WTC11 (cell line): ENCODE results near the gene MYF6. TPM values are rescaled to one million over a fixed set of nuclear protein-coding genes. Genes with fewer than 3 reads are reported as not detected.

Source experiments
- ATAC-seq: fragments of 200-7000 bp; cut with Tn5 transposase; 2 replicates; pipeline ENCODE4 v1.10.0; 2021; ENCODE audit warnings: mild to moderate bottlenecking, moderate library complexity
- CTCF ChIA-PET: fragments of 300-600 bp; sonication (Branson Sonifier 250); formaldehyde crosslinking; loops from one replicate; lab custom pipeline; 2021; ENCODE audit warnings: antibody characterized with exemption; lab: Charles Lee
- POLR2A ChIA-PET: fragments of 350-600 bp; sonication (Branson Sonifier 250); formaldehyde crosslinking; loops from one replicate; lab custom pipeline; 2021; ENCODE audit warnings: antibody characterized with exemption; lab: Charles Lee
- DNase-seq: peaks from one replicate; pipeline ENCODE4 v3.0.0; 2021; ENCODE audit warnings: low spot score
- H3K27ac Mint-ChIP-seq: 2 replicates; pipeline ENCODE4 v1.8.0; 2021; ENCODE audit warnings: mixed read lengths
- H3K27me3 Mint-ChIP-seq: 2 replicates; pipeline ENCODE4 v1.8.0; 2021; ENCODE audit warnings: low read depth, mild to moderate bottlenecking, moderate library complexity, mixed read lengths
- H3K36me3 Mint-ChIP-seq: 2 replicates; pipeline ENCODE4 v1.8.0; 2021; ENCODE audit warnings: mixed read lengths
- H3K4me1 Mint-ChIP-seq: 2 replicates; pipeline ENCODE4 v1.8.0; 2022; ENCODE audit warnings: mixed read lengths
- H3K4me3 Mint-ChIP-seq: 2 replicates; pipeline ENCODE4 v1.8.0; 2021; ENCODE audit warnings: mild to moderate bottlenecking, moderate library complexity, mixed read lengths
- H3K9me3 Mint-ChIP-seq: 2 replicates; pipeline ENCODE4 v1.8.0; 2021; ENCODE audit warnings: mixed read lengths
- FOXK1 ChIP-seq: sonication (generic); formaldehyde crosslinking; IDR thresholded peaks from 2 replicates; pipeline ENCODE4 v1.8.0; 2022; ENCODE audit warnings: mild to moderate bottlenecking, moderate library complexity, missing genetic modification reagents
- JAZF1 ChIP-seq: fragments of 250-450 bp; sonication (Bioruptor Pico); IDR thresholded peaks from 2 replicates; pipeline ENCODE4 v1.9.0; 2021; ENCODE audit warnings: moderate library complexity, mild to moderate bottlenecking, inconsistent platforms
- JUN ChIP-seq: sonication (generic); formaldehyde crosslinking; IDR thresholded peaks from 2 replicates; pipeline ENCODE4 v1.8.0; 2023; ENCODE audit warnings: mild to moderate bottlenecking, missing genetic modification reagents
- KAT7 ChIP-seq: sonication (generic); formaldehyde crosslinking; IDR thresholded peaks from 2 replicates; pipeline ENCODE4 v1.8.1; 2023; ENCODE audit warnings: missing genetic modification reagents, mild to moderate bottlenecking, borderline replicate concordance
- NFATC4 ChIP-seq: fragments of 250-450 bp; sonication (Bioruptor Pico); IDR thresholded peaks from 2 replicates; pipeline ENCODE4 v1.9.0; 2021; ENCODE audit warnings: mild to moderate bottlenecking
- NR3C1 ChIP-seq: sonication (generic); formaldehyde crosslinking; conservative IDR thresholded peaks from 2 replicates; pipeline ENCODE4 v1.8.1; 2023; ENCODE audit warnings: low read depth, mild to moderate bottlenecking, missing genetic modification reagents
- TEAD1 ChIP-seq: sonication (generic); formaldehyde crosslinking; IDR thresholded peaks from 2 replicates; pipeline ENCODE4 v1.8.0; 2022; ENCODE audit warnings: mild to moderate bottlenecking, missing genetic modification reagents
- TEAD4 ChIP-seq: sonication (generic); formaldehyde crosslinking; IDR thresholded peaks from 2 replicates; pipeline ENCODE4 v1.8.0; 2022; ENCODE audit warnings: mild to moderate bottlenecking, missing genetic modification reagents
- ZNF121 ChIP-seq: sonication (generic); formaldehyde crosslinking; IDR thresholded peaks from 2 replicates; pipeline ENCODE4 v1.8.0; 2023; ENCODE audit warnings: missing genetic modification reagents
- ZNF138 ChIP-seq: sonication (generic); formaldehyde crosslinking; conservative IDR thresholded peaks from 2 replicates; pipeline ENCODE4 v1.8.1; 2022; ENCODE audit warnings: mild to moderate bottlenecking, moderate library complexity, missing genetic modification reagents
- ZNF263 ChIP-seq: sonication (generic); formaldehyde crosslinking; IDR thresholded peaks from 2 replicates; pipeline ENCODE4 v1.8.1; 2022; ENCODE audit warnings: low read depth, mild to moderate bottlenecking, moderate library complexity, missing genetic modification reagents
- total RNA-seq: library from RNA; stranded (reverse); gene quantifications from 3 replicates; pipeline ENCODE4 v1.2.3, GENCODE V29; 2021
- TF ChIP-seq, protein P1 (sequence below): sonication (generic); formaldehyde crosslinking; IDR thresholded peaks from 2 replicates; pipeline ENCODE4 v1.8.0; 2022; ENCODE audit warnings: mild to moderate bottlenecking, missing genetic modification reagents
- TF ChIP-seq, protein P2 (sequence below): sonication (generic); formaldehyde crosslinking; IDR thresholded peaks from 2 replicates; pipeline ENCODE4 v1.8.0; 2022; ENCODE audit warnings: missing genetic modification reagents
- TF ChIP-seq, protein P3 (sequence below): sonication (generic); formaldehyde crosslinking; IDR thresholded peaks from 2 replicates; pipeline ENCODE4 v1.8.1; 2022; ENCODE audit warnings: low read depth, missing genetic modification reagents, borderline replicate concordance
- TF ChIP-seq, protein P4 (sequence below): fragments of 250-450 bp; sonication (Bioruptor Pico); conservative IDR thresholded peaks from 2 replicates; pipeline ENCODE4 v1.9.0; 2021; ENCODE audit warnings: mild to moderate bottlenecking
- TF ChIP-seq, protein P5 (sequence below): sonication (generic); formaldehyde crosslinking; IDR thresholded peaks from 2 replicates; pipeline ENCODE4 v1.8.1; 2023; ENCODE audit warnings: mild to moderate bottlenecking, missing genetic modification reagents, moderate library complexity
- TF ChIP-seq, protein P6 (sequence below): sonication (generic); formaldehyde crosslinking; conservative IDR thresholded peaks from 2 replicates; pipeline ENCODE4 v1.8.1; 2023; ENCODE audit warnings: mild to moderate bottlenecking, low read depth, missing genetic modification reagents, moderate library complexity
- TF ChIP-seq, protein P7 (sequence below): sonication (generic); formaldehyde crosslinking; IDR thresholded peaks from 2 replicates; pipeline ENCODE4 v1.8.1; 2023; ENCODE audit warnings: mild to moderate bottlenecking, missing genetic modification reagents

Gene MYF6
- total RNA-seq, 1 experiment from 2014 or later, result 0.15 TPM

DNA sequence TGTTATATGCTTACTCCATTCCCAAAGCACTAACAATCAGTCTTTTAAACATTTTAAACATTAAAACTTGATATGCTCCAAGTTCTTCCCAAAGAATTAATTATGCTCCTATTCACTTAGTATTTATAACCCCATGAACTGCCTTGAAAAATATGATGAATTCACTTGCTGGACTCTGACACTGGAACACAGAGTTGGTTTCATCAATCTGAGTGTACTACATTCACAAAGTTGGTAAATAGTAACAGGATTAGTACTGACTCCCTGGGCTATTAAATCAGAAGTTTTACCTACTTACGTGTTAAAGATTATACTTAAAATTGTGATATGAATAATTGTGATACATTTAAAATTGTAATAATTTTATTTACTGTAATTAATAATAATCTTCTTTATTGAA, 17.3 kb upstream of the MYF6 start (continued):
- no peak for TF ChIP-seq ZNF138
- TF ChIP-seq, protein P1, sequence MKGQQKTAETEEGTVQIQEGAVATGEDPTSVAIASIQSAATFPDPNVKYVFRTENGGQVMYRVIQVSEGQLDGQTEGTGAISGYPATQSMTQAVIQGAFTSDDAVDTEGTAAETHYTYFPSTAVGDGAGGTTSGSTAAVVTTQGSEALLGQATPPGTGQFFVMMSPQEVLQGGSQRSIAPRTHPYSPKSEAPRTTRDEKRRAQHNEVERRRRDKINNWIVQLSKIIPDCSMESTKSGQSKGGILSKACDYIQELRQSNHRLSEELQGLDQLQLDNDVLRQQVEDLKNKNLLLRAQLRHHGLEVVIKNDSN (CRISPR knock-in tag), result no peak
- TF ChIP-seq, protein P2, sequence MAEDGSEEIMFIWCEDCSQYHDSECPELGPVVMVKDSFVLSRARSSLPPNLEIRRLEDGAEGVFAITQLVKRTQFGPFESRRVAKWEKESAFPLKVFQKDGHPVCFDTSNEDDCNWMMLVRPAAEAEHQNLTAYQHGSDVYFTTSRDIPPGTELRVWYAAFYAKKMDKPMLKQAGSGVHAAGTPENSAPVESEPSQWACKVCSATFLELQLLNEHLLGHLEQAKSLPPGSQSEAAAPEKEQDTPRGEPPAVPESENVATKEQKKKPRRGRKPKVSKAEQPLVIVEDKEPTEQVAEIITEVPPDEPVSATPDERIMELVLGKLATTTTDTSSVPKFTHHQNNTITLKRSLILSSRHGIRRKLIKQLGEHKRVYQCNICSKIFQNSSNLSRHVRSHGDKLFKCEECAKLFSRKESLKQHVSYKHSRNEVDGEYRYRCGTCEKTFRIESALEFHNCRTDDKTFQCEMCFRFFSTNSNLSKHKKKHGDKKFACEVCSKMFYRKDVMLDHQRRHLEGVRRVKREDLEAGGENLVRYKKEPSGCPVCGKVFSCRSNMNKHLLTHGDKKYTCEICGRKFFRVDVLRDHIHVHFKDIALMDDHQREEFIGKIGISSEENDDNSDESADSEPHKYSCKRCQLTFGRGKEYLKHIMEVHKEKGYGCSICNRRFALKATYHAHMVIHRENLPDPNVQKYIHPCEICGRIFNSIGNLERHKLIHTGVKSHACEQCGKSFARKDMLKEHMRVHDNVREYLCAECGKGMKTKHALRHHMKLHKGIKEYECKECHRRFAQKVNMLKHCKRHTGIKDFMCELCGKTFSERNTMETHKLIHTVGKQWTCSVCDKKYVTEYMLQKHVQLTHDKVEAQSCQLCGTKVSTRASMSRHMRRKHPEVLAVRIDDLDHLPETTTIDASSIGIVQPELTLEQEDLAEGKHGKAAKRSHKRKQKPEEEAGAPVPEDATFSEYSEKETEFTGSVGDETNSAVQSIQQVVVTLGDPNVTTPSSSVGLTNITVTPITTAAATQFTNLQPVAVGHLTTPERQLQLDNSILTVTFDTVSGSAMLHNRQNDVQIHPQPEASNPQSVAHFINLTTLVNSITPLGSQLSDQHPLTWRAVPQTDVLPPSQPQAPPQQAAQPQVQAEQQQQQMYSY (CRISPR knock-in tag), result no peak
- TF ChIP-seq, protein P3, sequence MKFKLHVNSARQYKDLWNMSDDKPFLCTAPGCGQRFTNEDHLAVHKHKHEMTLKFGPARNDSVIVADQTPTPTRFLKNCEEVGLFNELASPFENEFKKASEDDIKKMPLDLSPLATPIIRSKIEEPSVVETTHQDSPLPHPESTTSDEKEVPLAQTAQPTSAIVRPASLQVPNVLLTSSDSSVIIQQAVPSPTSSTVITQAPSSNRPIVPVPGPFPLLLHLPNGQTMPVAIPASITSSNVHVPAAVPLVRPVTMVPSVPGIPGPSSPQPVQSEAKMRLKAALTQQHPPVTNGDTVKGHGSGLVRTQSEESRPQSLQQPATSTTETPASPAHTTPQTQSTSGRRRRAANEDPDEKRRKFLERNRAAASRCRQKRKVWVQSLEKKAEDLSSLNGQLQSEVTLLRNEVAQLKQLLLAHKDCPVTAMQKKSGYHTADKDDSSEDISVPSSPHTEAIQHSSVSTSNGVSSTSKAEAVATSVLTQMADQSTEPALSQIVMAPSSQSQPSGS (CRISPR knock-in tag), result no peak

DNA sequence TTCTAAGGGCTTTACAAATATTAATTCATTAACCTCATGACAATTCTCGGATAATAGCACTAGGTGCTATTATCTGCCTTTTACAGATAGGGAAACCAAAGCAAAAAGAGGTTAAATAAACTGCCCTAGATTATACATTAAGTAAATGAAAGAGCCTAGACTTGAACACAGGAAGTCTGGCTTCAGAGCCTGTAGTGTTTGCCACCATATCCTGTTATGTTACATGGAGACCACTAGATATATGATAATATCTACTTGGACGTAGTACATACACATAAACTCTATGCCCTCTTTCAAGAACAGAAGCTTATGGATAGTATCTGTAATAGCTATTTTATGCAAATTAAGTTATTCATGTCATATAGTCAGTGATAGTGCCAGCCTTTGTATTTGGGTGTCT, 16.9 kb upstream of the MYF6 start:
- peaks cover 7% of the 10 kb centered on the region for H3K9me3 Mint-ChIP-seq
- ChIA-PET POLR2A (no interaction called here), CTCF (interaction anchor here (1.5 kb wide), 1 partner anchor 20 kb away, joined by 3 read pairs; no protein-coding TSS in a partner anchor)
- DNase-seq (no peak), ATAC-seq (no peak)
- no peaks in the 10 kb centered on the region for H3K36me3 Mint-ChIP-seq
- no peak overlapping the region for H3K27ac Mint-ChIP-seq
- no peak overlapping the region for H3K4me3 Mint-ChIP-seq
- H3K4me1 Mint-ChIP-seq, result peaks cover 4% of the 10 kb centered on the region; the same call in 1 of the 2 replicates
- H3K27me3 Mint-ChIP-seq, result no peaks in the 10 kb centered on the region
- no peak for TF ChIP-seq JAZF1 (CRISPR knock-in tag)
- TF ChIP-seq ZNF121, result no peak
- no peak for TF ChIP-seq KAT7
- TF ChIP-seq, protein P4, sequence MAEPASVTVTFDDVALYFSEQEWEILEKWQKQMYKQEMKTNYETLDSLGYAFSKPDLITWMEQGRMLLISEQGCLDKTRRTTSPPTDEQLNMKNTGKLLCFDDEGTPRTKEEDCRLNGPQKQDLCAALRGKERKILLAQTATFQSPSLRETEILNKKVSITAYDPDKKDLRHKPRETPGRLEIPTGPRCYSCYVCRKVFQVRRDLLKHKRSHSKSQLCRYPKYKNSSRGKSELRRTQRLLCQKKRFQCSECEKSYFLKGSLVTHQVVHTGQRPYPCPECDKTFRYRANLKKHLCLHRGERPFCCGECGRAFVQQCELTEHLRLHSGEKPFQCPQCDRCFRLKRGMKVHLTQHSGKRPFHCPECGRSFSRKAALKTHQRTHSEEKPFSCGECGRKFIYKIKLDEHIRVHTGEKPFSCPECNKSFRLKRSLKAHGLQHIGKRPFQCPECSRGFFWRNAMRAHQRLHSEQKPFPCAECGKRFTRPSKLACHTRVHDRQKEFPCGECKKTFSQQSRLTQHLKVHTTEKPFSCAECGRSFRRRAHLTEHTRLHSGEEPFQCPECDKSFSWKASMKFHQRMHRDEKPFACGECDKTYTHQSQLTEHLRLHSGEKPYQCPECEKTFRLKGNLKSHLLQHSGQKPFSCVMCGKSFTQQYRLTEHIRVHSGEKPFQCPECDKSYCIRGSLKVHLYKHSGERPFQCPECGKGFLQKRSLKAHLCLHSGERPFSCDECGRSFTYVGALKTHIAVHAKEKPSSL (CRISPR knock-in tag), result no peak
- TF ChIP-seq, protein P5, sequence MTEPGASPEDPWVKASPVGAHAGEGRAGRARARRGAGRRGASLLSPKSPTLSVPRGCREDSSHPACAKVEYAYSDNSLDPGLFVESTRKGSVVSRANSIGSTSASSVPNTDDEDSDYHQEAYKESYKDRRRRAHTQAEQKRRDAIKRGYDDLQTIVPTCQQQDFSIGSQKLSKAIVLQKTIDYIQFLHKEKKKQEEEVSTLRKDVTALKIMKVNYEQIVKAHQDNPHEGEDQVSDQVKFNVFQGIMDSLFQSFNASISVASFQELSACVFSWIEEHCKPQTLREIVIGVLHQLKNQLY (CRISPR knock-in tag), result no peak
- TF ChIP-seq, protein P6, sequence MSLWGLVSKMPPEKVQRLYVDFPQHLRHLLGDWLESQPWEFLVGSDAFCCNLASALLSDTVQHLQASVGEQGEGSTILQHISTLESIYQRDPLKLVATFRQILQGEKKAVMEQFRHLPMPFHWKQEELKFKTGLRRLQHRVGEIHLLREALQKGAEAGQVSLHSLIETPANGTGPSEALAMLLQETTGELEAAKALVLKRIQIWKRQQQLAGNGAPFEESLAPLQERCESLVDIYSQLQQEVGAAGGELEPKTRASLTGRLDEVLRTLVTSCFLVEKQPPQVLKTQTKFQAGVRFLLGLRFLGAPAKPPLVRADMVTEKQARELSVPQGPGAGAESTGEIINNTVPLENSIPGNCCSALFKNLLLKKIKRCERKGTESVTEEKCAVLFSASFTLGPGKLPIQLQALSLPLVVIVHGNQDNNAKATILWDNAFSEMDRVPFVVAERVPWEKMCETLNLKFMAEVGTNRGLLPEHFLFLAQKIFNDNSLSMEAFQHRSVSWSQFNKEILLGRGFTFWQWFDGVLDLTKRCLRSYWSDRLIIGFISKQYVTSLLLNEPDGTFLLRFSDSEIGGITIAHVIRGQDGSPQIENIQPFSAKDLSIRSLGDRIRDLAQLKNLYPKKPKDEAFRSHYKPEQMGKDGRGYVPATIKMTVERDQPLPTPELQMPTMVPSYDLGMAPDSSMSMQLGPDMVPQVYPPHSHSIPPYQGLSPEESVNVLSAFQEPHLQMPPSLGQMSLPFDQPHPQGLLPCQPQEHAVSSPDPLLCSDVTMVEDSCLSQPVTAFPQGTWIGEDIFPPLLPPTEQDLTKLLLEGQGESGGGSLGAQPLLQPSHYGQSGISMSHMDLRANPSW (CRISPR knock-in tag), result no peak
- TF ChIP-seq FOXK1 (CRISPR knock-in tag), result no peak
- TF ChIP-seq, protein P7, sequence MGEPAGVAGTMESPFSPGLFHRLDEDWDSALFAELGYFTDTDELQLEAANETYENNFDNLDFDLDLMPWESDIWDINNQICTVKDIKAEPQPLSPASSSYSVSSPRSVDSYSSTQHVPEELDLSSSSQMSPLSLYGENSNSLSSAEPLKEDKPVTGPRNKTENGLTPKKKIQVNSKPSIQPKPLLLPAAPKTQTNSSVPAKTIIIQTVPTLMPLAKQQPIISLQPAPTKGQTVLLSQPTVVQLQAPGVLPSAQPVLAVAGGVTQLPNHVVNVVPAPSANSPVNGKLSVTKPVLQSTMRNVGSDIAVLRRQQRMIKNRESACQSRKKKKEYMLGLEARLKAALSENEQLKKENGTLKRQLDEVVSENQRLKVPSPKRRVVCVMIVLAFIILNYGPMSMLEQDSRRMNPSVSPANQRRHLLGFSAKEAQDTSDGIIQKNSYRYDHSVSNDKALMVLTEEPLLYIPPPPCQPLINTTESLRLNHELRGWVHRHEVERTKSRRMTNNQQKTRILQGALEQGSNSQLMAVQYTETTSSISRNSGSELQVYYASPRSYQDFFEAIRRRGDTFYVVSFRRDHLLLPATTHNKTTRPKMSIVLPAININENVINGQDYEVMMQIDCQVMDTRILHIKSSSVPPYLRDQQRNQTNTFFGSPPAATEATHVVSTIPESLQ (CRISPR knock-in tag), result no peak
- TF ChIP-seq TEAD1 (CRISPR knock-in tag), result no peak
- no peak for TF ChIP-seq NFATC4 (CRISPR knock-in tag)
- TF ChIP-seq, protein P3 (CRISPR knock-in tag), result no peak
- TF ChIP-seq JUN (CRISPR knock-in tag), result no peak
- no peak for TF ChIP-seq ZNF263 (CRISPR knock-in tag)
- TF ChIP-seq NR3C1, result no peak
- no peak for TF ChIP-seq TEAD4 (CRISPR knock-in tag)
